HEK293 (cell line): ENCODE results near the gene SELENOO.

Experiments
- CTCF ChIA-PET: fragments of 350-600 bp; formaldehyde crosslinking; extraction: SDS; loops from one replicate; lab custom pipeline; 2021; ENCODE audit warnings: antibody characterized with exemption; lab: Yijun Ruan, JAX
- POLR2A ChIA-PET: fragments of 300-600 bp; formaldehyde crosslinking; extraction: SDS; loops from one replicate; lab custom pipeline; 2020; ENCODE audit warnings: antibody characterized with exemption, inconsistent platforms; lab: Yijun Ruan, JAX
- H3K27ac ChIP-seq: fragments of 200-500 bp; sonication (Bioruptor generic); 2 replicates; pipeline ENCODE4 v1.5.1; 2014; ENCODE audit warnings: low read depth, low read length, control low read depth, inconsistent platforms; ENCODE audit errors: extremely low read depth
- H3K36me3 ChIP-seq, 2 experiments: fragments of 200-500 bp in 1 of 2; sonication (Bioruptor generic) in 1 of 2; 1 replicate in 1 of 2; 2 replicates in 1 of 2; pipeline ENCODE4 v1.5.1; 2014 to 2017; ENCODE audit warnings: inconsistent platforms in 2 of 2, low read length in 2 of 2; ENCODE audit not compliant: control insufficient read depth in 2 of 2, insufficient read depth in 1 of 2
- H3K4me1 ChIP-seq: fragments of 200-500 bp; sonication (Bioruptor generic); 2 replicates; pipeline ENCODE4 v1.5.1; 2014; ENCODE audit warnings: mild to moderate bottlenecking, low read length, inconsistent platforms; ENCODE audit not compliant: control insufficient read depth, insufficient read depth
- H3K4me3 ChIP-seq: 2 replicates; pipeline ENCODE4 v1.5.1; 2011; ENCODE audit warnings: low read depth, mild to moderate bottlenecking, control low read depth, low read length, moderate library complexity
- H3K9me3 ChIP-seq: fragments of 200-500 bp; sonication (Bioruptor generic); 2 replicates; pipeline ENCODE4 v1.5.1; 2014; ENCODE audit warnings: low read depth, low read length, inconsistent platforms; ENCODE audit not compliant: control insufficient read depth, insufficient read depth
- BCL11B ChIP-seq: fragments of 450-650 bp; formaldehyde crosslinking; IDR thresholded peaks from 2 replicates; pipeline ENCODE4 v1.5.1; 2016; ENCODE audit warnings: low read depth, missing biosample characterization, missing genetic modification characterization
- SCRT2 ChIP-seq: fragments of 450-650 bp; formaldehyde crosslinking; IDR thresholded peaks from 2 replicates; pipeline ENCODE4 v1.5.1; 2016; ENCODE audit warnings: missing biosample characterization, missing genetic modification characterization
- ZBTB6 ChIP-seq: fragments of 450-650 bp; formaldehyde crosslinking; IDR thresholded peaks from 2 replicates; pipeline ENCODE4 v1.5.1; 2017; ENCODE audit warnings: missing biosample characterization, missing genetic modification characterization
- ZNF174 ChIP-seq: fragments of 450-650 bp; formaldehyde crosslinking; IDR thresholded peaks from 2 replicates; pipeline ENCODE4 v1.5.0; 2017; ENCODE audit warnings: missing biosample characterization, mild to moderate bottlenecking, missing genetic modification characterization
- ZNF19 ChIP-seq: fragments of 450-650 bp; formaldehyde crosslinking; IDR thresholded peaks from 2 replicates; pipeline ENCODE4; 2016; ENCODE audit warnings: missing biosample characterization, missing genetic modification characterization, low read depth
- ZNF366 ChIP-seq: fragments of 450-650 bp; formaldehyde crosslinking; conservative IDR thresholded peaks from 2 replicates; pipeline ENCODE4 v1.5.1; 2016; ENCODE audit warnings: missing biosample characterization, missing genetic modification characterization
- ZNF391 ChIP-seq: fragments of 450-650 bp; formaldehyde crosslinking; IDR thresholded peaks from 2 replicates; pipeline ENCODE4 v1.5.1; 2016; ENCODE audit warnings: low read depth, missing biosample characterization, missing genetic modification characterization, borderline replicate concordance
- ZNF426 ChIP-seq: fragments of 450-650 bp; formaldehyde crosslinking; IDR thresholded peaks from 2 replicates; pipeline ENCODE4 v1.5.1; 2017; ENCODE audit warnings: missing biosample characterization, missing genetic modification characterization, mild to moderate bottlenecking, inconsistent platforms, moderate library complexity
- ZNF48 ChIP-seq: fragments of 450-650 bp; formaldehyde crosslinking; IDR thresholded peaks from 2 replicates; pipeline ENCODE4 v1.5.1; 2016; ENCODE audit warnings: missing biosample characterization, missing genetic modification characterization
- ZNF558 ChIP-seq: fragments of 450-650 bp; formaldehyde crosslinking; IDR thresholded peaks from 2 replicates; pipeline ENCODE4 v1.5.1; 2016; ENCODE audit warnings: missing biosample characterization, missing genetic modification characterization
- ZNF658 ChIP-seq: fragments of 450-650 bp; formaldehyde crosslinking; IDR thresholded peaks from 2 replicates; pipeline ENCODE4; 2016; ENCODE audit warnings: missing biosample characterization, missing genetic modification characterization
- ZNF660 ChIP-seq: fragments of 450-650 bp; IDR thresholded peaks from 2 replicates; pipeline ENCODE4 v1.5.1; 2018; ENCODE audit warnings: missing biosample characterization, mild to moderate bottlenecking, missing genetic modification characterization
- ZNF792 ChIP-seq: fragments of 450-650 bp; formaldehyde crosslinking; IDR thresholded peaks from 2 replicates; pipeline ENCODE4 v1.5.1; 2016; ENCODE audit warnings: missing biosample characterization, missing genetic modification characterization

Gene SELENOO

GRCh38 chr22:50266994-50267393 lies 66.2 kb downstream of the SELENOO start:
- H3K36me3 ChIP-seq, result no peaks in the 10 kb centered on the region
- H3K9me3 ChIP-seq, result no peaks in the 10 kb centered on the region
- no peak overlapping the region for H3K27ac ChIP-seq
- POLR2A ChIA-PET, result interaction anchor here (0.6 kb wide), 2 partner anchors 14 to 28 kb away, joined by 3 to 5 read pairs; no protein-coding TSS in a partner anchor
- CTCF ChIA-PET, result interaction anchor here (2.4 kb wide), 1 partner anchor 14 kb away, joined by 5 read pairs; no protein-coding TSS in a partner anchor
- no peak for TF ChIP-seq ZNF426 (tag by site-specific recombination)
- TF ChIP-seq ZBTB6 (tag by site-specific recombination), result 0 out of 2 replicates have a peak, but pooled peaks have one; percentile 13
- TF ChIP-seq ZNF48 (tag by site-specific recombination), result no peak
- TF ChIP-seq ZNF366 (tag by site-specific recombination), result no peak
- no peak for TF ChIP-seq ZNF658 (tag by site-specific recombination)
- no peak for TF ChIP-seq ZNF660 (tag by site-specific recombination)
- TF ChIP-seq ZNF19 (tag by site-specific recombination), result no peak
- no peak for TF ChIP-seq ZNF391 (tag by site-specific recombination)
- no peak for TF ChIP-seq ZNF792
- no peak for TF ChIP-seq SCRT2 (tag by site-specific recombination)
- TF ChIP-seq ZNF558 (tag by site-specific recombination), result no peak
- peak; percentile 28; the same call in 1 of the 2 replicates for TF ChIP-seq BCL11B (tag by site-specific recombination)
- no peak for TF ChIP-seq ZNF174 (tag by site-specific recombination)
- H3K4me1 ChIP-seq, result peaks cover 22% of the 10 kb centered on the region
- no peak overlapping the region for H3K4me3 ChIP-seq
